Fibroblast of skin of right quadriceps (primary cell): ENCODE measurements around the gene SDR9C7.
"Not testable (repeated sequence)": the region's sequence is repeated elsewhere in the genome, so short reads cannot be mapped to it uniquely, and the experiment has no call there.

Experiments
- DNase-seq: peaks from one replicate; pipeline ENCODE4 v3.0.0-alpha.2; 2013

SDR9C7 gene

DNA sequence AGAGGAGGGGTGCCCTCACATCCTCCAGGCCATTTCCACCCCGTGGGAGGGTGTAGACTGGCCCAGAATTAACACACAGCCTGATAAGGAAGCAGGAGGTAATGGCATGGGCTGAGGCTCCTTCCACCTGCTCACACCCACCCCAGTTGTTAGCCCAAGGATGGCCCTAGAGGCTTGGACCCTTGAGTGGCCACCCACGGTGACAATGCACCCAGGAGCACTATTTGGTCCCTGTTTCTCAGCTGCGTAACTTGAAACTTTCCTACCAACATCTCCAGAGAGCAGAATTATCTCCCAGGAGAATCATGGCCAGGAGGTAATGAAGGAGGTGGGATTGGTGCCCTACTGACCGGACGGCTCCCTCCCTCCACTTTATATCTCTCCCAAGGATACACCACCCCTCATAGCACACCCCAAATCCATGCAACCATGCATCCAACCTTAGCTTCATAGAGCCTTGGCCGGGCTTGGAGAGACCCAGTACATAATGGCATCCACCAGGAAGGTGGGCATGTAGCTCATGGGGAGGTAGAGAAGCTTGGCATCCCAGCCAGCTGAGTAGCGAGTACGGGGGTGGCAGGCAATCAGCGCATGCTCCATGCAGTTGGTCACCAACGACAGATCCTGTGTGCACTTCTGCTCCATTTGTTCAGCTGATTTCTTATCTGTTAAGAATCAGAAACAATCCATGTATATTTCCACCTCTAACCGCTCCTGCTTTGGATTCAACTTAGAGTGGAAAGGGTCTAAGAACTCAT is 17.6 kb upstream of the SDR9C7 start:
- no peak for DNase-seq

DNA sequence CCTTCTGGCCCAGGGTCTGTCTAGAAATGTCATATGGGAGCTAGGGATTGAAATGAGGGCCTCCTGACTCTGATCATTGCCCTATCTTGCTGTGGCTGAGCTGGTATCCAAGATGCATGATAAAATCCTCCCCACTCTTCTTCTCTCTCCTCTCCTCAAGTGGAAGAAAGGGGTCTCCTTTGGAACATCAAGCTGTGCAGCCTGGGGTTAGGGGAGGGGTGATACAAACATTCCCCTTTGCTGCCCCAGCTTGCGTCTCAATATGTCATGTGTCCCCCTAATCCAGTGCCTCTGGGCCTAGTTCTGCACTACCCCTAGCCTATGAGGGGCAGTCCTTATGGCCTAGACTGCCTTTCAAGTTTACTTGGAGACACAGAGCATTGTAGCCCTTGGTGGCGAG is 14.7 kb upstream of the SDR9C7 start:
- DNase-seq, result no peak

DNA sequence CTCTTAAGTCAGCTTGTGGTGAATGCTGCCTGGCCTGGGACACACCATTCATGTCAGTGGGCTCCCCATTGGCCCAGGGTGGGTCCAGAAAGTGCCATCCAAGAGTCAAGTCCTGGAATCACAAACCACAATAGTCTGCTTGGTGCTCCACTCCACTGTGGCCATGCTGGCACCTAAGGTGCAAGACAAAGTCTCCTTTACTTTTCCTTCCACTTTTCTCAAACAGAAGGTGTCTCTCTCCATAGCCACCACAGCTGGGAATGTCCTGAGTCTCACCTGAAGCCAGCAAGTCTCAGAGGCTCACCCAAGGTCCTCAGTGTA is 14.2 kb upstream of the SDR9C7 start:
- no peak for DNase-seq

DNA sequence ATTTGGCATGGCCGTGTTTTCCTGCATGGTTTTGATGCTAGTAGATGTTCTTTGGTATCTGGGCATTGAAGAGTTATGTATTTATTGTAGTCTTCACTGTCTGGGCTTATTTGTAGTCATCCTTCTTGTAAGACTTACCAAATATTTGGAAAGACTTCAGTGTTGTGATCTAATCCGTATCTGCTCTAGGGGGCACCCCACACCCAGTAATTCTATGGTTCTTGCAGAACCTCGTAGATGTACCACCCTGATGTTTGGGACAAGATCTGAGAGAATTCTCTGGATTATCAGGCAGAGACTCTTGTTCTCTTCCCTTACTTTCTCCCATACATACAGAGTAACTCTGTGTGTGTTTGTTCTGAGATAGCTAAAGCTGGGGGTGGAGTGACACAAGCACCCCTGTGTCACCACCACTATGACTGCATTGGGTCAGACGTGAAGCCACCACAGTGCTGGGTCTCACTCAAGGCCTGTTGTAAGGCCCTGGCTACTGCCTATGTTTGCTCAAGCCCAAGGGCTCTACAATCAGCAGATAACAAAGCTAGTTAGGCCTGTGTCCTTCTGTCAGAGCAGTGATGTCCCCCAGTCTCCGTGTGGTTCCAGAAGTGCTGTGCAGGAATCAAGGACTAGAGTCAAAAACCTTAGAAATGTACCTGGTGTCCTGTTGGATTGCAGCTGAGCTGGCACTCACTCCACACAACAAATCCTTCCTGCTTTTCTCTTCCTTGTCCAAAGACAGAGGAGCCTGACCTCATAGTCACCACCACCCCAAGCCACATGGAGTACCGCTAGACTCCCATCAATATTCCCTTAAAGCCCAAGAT is 13.6 kb upstream of the SDR9C7 start:
- DNase-seq, result no peak

DNA sequence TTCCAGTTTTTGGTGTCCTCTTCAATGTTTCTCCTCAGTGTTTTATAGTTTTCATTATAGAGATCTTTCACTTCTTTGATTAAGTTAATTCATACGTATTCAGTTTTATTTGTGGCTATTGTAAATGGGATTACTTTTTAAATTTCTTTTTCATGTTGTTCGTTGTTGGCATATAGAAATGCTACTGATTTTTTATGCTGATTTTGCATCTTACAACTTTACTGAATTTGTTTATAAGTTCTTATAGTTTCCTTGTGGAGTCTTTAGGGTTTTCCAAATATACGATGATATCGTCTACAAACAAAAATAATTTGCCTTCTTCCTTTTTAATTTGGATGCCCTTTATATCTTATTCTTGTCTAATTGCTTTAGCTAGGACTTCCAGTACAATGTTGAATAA is 9.7 kb upstream of the SDR9C7 start:
- DNase-seq, result no peak

DNA sequence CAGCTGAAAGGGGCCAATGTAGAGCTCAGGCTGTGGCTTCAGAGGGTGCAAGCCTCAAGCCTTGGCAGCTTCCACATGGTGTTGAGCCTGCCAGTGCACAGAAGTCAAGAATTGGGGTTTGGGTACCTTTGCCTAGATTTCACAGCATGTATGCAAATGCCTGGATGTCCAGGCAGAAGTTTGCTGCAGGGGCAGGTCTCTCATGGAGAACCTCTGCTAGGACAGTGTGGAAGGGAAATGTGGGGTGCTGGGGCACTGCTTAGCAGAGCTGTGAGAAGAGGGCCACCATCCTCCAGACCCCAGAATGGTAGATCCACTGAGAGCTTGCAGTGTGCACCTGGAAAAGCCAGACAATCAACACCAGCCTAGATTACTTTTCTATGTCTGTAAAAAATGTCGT is 9.2 kb upstream of the SDR9C7 start:
- not testable (repeated sequence) for DNase-seq

DNA sequence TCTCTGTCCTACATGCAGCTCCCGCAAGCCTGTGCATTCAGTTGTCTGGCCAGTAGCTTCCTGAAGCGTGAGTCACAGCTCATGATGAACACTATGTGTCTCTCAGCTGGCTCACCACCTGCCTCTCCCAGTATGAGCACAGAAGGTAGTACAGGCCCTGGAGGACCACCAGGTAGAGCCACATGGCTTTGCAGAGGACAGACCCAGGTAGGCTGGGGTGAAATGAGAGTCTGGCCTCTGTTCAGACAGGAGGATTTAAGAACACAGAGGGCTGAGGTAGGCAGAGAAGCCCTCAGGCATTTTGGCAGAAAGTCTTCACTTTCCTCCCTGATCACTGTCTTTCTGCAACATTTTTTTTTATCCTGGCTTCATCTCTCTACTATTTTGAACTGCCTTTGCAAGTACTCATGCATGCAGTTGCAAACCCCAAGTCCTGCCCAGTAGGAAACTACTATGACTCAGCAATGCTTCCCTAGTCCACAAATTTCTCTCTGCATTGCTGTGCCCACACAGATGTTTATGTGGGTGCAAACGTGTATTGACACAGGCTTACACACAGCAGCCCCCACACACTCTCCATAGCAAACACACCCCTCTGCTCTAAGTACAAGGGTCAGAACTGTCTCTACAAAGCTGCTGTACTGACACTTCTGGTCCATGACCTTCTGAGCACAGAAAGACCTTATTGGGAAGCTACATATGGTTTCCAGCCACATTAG is 7.2 kb upstream of the SDR9C7 start:
- peak; percentile 65 for DNase-seq

DNA sequence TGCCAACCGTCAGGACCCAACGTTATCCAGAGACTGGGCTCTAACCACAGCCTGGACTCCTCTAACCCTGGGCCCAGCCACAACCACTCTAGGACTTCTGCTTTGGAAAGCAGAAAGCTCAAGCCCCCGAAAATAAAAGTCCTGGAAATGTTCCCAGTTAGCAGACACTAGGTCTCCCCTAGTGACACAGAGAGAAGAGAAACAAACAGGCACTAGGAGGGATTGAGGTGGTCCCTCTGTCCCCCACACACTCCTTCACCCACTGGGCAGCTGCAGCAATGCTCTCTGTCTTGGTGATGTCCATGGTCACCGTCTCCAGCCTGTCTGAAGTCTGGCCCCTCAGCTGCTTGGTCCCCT is 6.7 kb upstream of the SDR9C7 start:
- DNase-seq, result not testable (repeated sequence)

DNA sequence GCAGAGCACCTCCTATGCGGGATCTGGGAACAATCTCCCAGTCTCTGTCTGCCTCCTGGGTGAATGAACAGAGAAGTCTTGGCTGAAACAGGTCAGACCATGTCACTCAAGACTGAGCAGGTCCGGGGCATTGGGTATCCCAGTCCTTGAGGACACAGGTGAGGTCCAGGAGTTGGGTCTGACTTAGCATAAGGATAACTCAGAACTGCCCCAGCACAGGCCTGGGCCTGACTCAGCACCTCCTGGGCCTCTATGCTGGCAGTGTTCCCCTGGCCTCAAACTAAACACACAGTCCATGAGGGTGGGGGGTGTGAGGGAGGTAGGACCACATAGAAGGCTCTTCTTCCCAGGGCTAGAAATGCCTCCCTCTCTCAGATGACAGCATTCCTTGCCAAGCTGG is 1.5 kb upstream of the SDR9C7 start:
- DNase-seq, result no peak

DNA sequence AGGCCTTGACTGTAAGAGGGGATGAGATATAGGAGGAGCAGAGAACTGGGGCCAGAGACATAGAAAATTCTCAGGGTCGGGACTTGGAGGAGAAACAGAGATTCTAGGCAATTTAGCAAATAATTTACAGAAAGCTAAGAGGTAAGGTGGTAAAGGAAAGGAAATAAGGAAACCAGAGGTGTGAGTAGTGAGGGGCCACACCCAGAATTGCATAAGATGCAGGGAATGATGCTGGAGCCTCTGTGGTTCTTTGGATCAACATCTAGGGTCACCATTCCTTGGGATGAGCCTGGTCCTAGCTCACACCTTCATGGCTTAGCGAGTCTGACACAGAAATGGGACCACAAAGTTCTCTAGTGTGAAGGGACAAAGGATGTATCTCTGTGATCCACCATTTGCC is 949 bp upstream of the SDR9C7 start:
- no peak for DNase-seq

DNA sequence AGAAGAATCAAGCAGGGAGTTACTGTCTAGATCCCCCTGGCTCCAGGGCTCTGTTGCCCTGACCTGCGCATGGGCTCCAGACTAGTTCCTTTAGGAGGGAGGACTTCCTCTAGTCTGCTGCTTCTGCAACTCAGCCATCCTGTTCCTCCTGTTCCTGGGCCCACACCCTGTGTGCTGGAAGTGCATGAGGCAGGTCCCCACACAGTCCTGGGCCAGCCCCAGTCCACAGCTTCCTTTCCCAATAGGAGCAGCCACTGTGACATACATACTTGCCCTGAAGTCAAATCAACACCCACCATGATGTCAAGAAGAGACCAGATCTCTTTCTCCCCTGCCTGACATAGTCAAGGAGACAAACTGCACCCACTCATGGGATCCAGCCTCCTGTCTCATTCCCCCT is 1.3 kb downstream of the SDR9C7 start:
- DNase-seq, result no peak

DNA sequence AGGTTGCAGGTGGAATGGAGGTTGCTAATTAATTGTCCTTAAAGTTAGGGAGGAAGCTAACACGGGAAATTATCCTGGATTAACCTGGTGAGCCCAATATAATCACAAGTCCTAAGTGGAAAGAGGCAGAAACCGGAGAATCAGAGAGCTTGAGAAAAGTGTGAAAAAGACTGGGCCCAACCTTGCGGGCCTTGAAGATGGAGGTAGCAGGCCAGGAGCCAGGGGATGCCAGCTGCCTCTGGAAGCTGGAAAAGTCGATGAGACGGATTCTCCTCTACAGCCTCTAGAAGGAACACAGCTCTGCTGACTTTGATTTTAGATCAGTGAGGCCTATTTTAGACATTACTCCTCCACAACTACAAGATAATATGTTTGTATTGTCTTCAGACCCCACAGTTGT is 2.1 kb downstream of the SDR9C7 start:
- no peak for DNase-seq

DNA sequence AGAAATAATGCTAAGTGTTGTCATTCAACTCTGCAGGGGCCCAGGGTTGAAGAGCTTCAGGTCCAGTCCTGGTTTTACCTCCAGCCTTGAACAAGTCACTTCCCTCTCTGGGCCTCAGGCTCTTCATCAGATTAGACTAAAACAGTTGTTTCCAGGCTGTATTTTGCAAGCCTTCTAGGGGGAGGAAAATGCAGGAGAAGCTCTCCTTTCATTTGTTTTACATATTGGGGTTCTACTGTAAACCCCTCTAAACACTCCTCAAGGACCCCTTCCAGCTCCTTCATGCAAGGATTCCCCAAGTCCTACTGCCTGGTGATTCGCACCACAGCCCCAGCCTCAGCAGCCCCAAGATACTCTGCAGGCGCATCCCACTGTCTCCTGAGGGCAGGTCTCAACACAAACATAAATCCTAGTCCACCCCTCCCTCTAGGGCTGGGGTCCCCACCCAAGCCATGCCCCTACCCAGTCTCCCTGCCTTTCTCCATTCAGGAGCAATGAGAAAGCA is 2.7 kb downstream of the SDR9C7 start:
- peak; percentile 62 for DNase-seq

DNA sequence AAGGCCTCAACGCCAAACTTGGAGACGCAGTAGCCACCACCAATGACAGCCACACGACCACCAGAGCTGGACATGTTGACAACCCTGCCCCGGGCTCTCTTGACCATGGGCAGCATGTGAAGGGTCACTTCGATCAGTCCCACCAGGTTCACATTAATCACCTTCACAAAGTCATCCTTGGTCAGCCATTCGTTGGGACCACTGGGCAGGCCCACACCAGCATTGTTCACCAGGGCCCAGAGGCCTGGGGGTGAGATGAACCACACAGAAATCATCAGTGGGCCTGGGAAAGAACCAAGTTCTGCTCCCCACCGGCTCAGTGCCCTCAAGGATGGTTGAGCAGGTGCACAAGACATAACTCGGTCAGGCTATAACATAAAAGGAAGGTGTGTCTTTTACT is 4.0 kb downstream of the SDR9C7 start:
- no peak for DNase-seq

DNA sequence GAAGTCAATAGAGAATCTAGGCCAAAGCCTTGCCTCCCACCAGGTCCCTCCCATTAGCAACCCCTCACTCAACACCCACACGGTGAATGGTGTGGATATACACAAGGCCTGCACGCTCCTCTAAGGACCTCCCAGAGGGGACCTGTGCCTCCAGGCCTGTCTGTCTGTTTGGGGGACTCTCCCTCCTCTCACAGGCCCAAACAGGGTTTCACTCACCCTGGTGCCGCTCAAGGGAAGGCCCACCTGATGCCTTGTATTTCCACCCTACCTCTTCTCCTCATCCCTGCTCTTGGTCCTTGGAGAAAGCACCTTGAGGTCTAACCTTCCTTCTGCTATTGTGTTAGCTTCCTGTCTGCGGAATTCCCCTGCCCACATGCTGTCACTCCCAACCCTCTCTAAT is 4.4 kb downstream of the SDR9C7 start:
- no peak for DNase-seq

DNA sequence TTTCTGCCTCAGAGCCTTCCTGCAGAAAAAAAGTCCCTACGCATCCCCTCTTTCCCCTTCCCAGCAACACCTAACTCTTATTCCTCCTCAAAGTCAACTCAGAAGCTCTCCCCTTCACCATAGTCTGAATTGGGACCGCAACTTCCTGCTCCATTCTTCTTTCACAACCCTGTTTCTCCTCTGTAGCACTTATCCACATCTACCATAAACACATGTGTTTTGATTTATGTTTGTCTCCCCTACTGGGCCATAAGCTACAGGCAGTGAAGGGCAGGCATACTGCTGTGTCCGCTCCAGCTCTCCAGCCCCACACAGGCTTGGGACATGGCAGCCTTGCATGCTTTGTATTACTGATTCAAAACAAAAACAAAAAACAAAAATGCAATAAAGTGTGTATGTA is 5.9 kb downstream of the SDR9C7 start:
- DNase-seq, result peak; percentile 20

DNA sequence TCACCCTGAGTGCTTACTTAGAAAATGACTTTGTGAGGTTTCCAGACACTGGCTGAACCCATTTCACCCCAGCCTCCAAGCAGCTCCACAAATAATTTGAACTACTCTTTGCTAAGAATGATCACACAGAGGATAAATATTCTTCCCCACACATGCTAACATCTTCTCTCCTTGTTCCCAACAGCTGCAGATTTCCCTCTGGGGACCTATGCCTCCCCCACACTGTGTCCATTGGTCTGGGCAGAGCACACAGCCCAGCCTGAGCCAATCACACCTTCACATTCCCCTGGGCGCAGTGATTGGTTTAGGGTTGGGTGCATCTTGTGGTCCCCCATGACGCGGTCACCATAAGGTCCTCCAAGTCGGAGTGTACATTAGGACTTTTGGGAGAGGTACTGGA is 6.9 kb downstream of the SDR9C7 start:
- DNase-seq, result no peak

DNA sequence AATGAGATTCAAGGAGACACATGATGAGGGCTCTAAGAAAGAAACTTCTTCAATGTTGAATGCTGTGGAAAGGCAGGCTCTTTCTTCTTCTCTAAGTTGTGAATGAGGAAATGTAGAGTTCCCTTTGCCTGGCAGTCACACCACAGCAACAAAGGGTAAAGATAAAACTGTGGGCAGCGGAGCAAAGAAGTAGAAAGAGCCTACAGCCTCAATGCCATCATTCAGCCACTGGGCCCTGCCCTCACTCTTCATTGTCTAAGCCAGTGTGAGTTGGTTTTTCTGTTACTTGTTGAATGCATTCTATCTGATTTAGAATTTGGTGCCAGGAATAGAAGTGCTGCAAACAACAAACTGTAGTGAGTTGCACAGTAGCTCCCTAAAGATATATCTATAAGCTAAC is 12.2 kb downstream of the SDR9C7 start:
- DNase-seq, result no peak

DNA sequence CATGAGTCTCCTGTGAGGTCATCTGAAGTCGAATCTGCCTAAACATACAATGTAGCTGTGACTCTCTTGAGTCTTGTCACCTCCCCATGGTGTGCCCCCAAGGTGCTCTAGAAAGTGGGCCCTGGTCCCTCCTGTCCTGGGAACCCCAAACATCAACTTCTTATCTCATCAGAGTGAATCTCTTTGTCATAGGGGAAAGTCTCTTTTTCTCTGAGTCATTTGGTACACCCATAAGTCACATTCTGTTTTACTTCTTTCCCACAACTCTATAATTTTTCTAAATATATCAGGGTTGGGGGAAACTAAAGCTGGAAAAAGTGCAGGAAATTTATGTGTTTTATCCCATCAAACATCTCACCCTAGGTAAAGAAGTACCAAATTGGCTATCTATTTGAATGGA is 12.9 kb downstream of the SDR9C7 start:
- no peak for DNase-seq

DNA sequence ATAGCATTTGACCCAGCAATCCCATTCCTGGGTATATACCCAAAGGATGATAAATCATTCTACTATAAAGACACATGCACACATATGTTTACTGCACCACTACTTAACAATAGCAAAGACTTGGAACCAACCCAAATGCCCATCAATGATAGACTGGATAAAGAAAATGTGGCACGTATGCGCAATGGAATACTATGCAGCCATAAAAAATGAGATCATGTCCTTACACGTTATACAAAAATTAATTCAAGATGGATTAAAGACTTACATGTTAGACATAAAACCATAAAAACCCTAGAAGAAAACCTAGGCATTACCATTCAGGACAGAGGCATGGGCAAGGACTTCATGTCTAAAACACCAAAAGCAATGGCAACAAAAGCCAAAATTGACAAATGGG is 16.1 kb downstream of the SDR9C7 start:
- not testable (repeated sequence) for DNase-seq

DNA sequence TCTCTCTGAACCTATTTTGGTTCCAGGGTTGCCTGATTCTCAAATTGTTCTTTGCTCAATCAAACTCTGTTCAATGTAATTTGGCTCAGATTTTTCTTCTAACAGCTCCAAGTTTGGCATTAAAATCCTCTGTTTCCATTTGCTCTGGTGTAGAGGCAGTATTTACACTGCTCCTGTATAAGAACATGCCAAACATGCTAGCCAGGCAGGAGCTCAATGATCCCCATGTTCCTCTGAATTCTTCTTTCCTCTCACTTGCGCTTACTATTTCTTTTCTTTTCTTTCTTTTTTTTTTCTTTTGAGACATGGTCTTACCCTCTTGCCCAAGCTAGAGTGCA is 17.2 kb downstream of the SDR9C7 start:
- no peak for DNase-seq

DNA sequence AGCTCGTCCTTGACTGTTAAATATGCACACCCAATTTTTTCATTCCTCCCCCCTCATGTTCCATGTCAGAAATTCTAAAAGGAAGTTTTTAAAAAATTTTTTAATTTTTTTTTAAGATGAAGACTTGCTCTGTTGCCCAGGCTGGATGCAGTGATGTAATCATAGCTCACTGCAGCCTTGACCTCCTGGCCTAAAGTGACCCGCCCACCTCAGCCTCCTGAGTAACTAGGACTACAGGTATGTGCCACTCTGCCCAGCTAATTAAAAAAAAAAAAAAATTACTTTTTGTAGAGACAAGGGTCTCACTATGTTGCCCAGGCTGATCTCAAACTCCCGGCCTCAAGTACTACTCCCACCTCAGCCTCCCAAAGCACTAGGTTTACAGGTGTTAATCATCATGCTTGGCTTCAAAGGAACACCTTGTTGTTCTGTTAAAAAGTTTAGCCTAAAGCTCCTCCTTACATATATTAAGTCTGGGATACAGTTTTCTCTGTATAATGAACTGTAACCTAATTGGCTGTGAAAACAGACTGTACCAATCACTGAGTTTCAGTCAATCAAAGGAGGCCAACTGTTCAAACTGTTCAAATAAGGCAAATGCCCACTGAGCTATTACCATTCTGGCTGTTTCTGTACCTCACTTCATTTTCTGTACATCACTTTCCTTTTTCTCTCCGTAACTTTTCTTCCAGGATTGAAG is 17.8 kb downstream of the SDR9C7 start:
- no peak for DNase-seq

DNA sequence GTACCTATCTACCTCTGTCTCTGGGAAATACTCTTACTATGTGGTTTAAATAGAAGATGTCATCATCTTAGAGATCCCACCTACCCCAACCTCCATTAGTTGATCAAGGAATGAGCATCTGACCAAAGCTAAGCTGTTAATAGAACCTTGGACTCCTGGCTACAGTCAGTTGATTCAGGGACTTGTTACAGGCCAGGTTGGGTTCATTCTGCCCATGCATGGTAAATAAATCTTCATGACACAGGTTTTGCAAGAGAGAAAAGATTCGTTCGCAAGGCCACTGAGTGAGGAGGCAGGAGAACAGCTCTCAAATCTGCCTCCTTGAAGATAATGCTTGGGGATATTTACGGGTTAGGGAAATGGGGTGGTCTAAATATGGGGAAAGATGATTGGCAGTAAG is 19.5 kb downstream of the SDR9C7 start:
- no peak for DNase-seq
